Stimulated activated naive CD8-positive, alpha-beta T cell treated with anti-CD3 and anti-CD28 coated beads, Interleukin-15, Interleukin-2, amounts not matched to agents 100 ng/mL and 50 ng/mL, for 24 hours (primary cell): ENCODE data around the gene IL1B.
"Not testable (repeated sequence)": the region's sequence is repeated elsewhere in the genome, so short reads cannot be mapped to it uniquely, and the experiment has no call there.

ENCODE experiments used
- H3K27ac Mint-ChIP-seq: one replicate; pipeline ENCODE4 v1.8.0; 2021; ENCODE audit warnings: mild to moderate bottlenecking, mixed read lengths
- H3K27me3 Mint-ChIP-seq: one replicate; pipeline ENCODE4 v1.8.0; 2021; ENCODE audit warnings: mixed read lengths
- H3K36me3 Mint-ChIP-seq: one replicate; pipeline ENCODE4 v1.8.0; 2021; ENCODE audit warnings: low read depth, mixed read lengths
- H3K4me1 Mint-ChIP-seq: one replicate; pipeline ENCODE4 v1.8.0; 2021; ENCODE audit warnings: low read depth, mixed read lengths
- H3K4me3 Mint-ChIP-seq: one replicate; pipeline ENCODE4 v1.8.0; 2021; ENCODE audit warnings: mild to moderate bottlenecking, mixed read lengths
- H3K9me3 Mint-ChIP-seq: one replicate; pipeline ENCODE4 v1.8.0; 2021; ENCODE audit warnings: mixed read lengths

Gene IL1B

DNA sequence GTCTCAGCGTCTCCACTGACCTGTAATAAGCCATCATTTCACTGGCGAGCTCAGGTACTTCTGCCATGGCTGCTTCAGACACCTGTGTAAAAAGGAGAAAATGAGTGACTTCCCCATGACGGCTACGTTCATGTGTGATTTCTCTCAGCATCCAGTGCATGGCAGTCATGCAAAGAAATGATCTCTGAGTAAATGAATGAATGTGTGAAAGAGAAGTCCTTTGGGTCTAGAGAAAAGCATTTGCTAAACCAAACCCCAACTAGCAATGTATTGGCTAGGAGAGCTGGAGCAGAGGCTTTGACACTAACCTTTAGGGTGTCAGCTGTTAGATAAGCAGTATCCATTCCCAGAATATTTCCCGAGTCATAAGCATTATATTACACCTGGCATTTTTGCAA, 417 bp downstream of the IL1B start:
- H3K9me3 Mint-ChIP-seq, result no peaks in the 10 kb centered on the region
- H3K4me1 Mint-ChIP-seq, result peaks cover 11% of the 10 kb centered on the region
- H3K36me3 Mint-ChIP-seq, result no peaks in the 10 kb centered on the region
- H3K27ac Mint-ChIP-seq, result no peak overlapping the region
- peaks cover 31% of the 10 kb centered on the region for H3K27me3 Mint-ChIP-seq
- H3K4me3 Mint-ChIP-seq, result no peak overlapping the region

DNA sequence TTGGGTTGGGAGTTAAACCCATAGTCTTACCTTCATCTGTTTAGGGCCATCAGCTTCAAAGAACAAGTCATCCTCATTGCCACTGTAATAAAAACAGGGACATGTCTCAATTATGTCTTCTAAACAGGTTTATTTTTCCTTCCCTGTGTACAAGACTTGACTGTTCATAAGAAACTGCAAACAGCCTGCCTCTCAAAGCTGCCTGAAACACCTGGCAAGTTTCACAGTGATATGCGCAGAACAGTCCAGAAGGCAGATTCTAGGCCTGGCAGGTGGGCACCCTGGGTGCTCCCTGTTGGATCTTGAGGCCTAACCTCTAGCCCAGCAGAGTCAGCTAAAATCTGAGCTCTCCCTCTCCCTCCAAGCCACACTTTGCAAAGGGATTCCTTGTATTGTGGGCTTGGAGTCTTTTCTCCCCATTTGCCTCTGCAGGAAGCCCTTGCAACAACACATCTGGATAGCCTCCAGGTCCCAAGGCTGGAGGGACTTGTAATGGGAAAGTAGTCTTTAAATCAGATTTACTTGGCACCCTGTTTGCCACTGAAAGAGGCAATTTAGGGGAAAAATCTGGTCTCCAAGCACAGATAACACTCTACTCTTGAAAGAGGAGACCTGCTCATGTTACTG, 930 bp downstream of the IL1B start:
- Mint-ChIP-seq H3K27me3 (peaks cover 29% of the 10 kb centered on the region), H3K9me3 (no peaks in the 10 kb centered on the region), H3K4me3 (no peak overlapping the region), H3K4me1 (peaks cover 10% of the 10 kb centered on the region), H3K27ac (no peak overlapping the region), H3K36me3 (no peaks in the 10 kb centered on the region)

DNA sequence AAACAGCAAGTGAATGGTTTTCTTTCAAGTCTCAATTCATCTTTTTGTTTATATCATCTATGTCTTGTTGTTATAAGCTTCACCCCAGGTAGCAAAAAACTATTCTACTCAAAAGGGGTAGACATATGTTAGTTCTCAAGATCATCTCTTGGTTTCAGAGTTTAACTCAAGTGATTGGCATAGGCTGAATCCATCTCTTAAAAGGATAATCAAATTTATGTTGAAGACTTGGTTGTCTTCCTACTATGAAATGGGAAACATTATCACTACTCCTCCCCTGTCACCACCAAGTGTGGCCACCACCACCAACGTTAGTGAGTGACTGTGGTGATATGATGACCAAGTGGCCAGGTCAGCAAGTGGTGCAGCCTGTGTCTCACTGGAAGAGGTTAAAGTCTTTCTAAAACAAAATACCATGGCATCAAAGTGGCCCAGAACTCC, 1.5 kb downstream of the IL1B start:
- Mint-ChIP-seq H3K4me1 (peaks cover 10% of the 10 kb centered on the region), H3K9me3 (no peaks in the 10 kb centered on the region), H3K27me3 (peaks cover 34% of the 10 kb centered on the region), H3K36me3 (no peaks in the 10 kb centered on the region), H3K4me3 (no peak overlapping the region), H3K27ac (no peak overlapping the region)

DNA sequence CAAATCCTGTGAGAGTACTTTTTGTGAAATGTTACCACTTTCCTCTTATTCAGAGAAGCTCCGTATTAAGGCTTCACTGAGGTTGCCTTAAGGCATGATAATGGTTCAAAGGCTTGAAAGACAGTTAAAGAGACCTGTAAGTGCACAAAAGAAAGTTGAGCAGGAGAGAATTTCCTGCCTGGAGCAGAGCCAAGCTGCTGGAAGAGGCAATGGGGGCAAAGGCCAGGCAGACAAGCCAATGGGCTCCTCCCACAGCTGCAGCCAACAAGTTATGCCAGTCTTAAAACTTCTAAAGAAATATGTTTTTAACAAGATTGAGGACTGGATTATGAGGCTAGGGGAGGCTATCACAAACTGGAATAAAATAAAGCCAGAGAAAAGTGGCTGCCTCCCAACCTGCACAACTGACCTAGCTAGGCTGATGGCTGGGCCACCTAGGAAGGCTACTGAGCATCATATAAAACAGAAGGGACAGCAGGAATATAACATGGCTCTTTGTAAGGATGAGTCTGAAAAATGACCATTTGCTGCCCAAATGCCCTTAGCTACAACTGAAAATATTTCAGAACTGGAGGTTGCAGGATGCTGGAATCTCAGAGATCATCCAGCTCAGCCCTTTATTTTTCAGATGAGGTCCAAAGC, 2.1 kb downstream of the IL1B start:
- no peaks in the 10 kb centered on the region for H3K9me3 Mint-ChIP-seq
- no peak overlapping the region for H3K4me3 Mint-ChIP-seq
- peaks cover 10% of the 10 kb centered on the region for H3K4me1 Mint-ChIP-seq
- H3K27me3 Mint-ChIP-seq, result peaks cover 34% of the 10 kb centered on the region
- H3K27ac Mint-ChIP-seq, result no peak overlapping the region
- no peaks in the 10 kb centered on the region for H3K36me3 Mint-ChIP-seq

DNA sequence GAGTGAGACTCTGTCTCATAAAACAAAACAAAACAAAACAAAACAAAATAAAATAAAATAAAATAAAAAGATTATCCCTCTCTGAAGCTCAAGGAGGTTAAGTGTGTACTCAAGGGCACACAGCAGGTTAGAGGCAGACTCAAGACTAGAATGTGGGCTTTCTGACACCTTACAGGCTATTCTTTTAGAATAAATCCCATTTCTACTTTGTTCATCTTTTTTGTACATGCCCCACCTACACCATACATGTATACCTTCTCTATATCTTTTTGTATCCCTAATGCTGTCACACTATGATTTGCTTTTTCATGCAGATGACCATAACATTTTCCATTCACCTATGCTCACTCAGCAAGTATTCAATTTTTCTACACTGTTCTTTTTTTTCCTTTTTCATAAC, 2.6 kb downstream of the IL1B start:
- H3K4me1 Mint-ChIP-seq, result peaks cover 10% of the 10 kb centered on the region
- H3K9me3 Mint-ChIP-seq, result no peaks in the 10 kb centered on the region
- no peak overlapping the region for H3K4me3 Mint-ChIP-seq
- no peak overlapping the region for H3K27ac Mint-ChIP-seq
- H3K27me3 Mint-ChIP-seq, result peaks cover 35% of the 10 kb centered on the region
- no peaks in the 10 kb centered on the region for H3K36me3 Mint-ChIP-seq

DNA sequence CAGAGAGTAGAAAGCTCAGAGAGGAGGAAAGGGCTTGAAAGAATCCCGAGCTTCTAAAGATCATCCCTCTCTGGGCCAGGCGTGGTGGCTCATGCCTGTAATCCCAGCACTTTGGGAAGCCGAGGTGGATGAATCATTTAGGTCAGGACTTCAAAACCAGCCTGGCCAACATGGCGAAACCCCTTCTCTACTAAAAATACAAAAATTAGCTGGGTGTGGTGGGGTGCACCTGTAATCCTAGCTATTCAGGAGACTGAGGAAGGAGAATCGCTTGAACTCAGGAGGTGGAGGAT, 3.0 kb downstream of the IL1B start:
- H3K27me3 Mint-ChIP-seq, result peaks cover 32% of the 10 kb centered on the region
- not testable (repeated sequence) for H3K27ac Mint-ChIP-seq, H3K9me3 Mint-ChIP-seq, H3K4me3 Mint-ChIP-seq, H3K4me1 Mint-ChIP-seq, H3K36me3 Mint-ChIP-seq

DNA sequence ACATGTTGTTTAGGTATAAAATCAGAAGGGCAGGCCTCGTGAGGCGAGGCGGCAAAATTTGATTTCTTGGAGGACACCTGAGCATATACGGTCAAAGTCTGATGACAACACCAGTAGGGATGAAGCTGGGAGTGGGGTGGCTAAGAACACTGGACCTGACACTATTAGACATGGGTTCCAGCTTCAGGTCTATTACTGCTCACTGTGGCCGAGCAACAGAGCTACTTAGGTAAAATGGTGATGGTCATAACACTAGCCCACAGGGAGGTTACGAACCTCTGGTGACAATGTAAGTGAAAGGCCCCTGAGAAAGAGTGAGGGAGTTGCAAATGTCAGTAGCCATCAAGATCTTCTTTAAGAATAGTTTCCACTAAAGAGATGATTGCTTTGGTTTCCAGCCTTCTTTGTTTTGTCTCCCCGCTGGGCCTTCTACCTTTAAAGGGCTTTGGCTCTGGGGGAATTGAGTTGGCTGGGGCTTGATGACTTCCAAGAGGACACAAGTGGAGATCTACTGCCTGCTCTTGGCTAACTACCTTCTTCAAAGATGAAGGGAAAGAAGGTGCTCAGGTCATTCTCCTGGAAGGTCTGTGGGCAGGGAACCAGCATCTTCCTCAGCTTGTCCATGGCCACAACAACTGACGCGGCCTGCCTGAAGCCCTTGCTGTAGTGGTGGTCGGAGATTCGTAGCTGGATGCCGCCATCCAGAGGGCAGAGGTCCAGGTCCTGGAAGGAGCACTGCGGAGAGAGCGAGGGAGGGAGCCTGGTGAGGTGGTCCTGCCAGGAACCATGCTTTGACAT, 3.5 kb downstream of the IL1B start:
- Mint-ChIP-seq H3K27me3 (peaks cover 26% of the 10 kb centered on the region), H3K36me3 (no peaks in the 10 kb centered on the region), H3K4me1 (peaks cover 10% of the 10 kb centered on the region), H3K9me3 (no peaks in the 10 kb centered on the region), H3K4me3 (no peak overlapping the region), H3K27ac (no peak overlapping the region)

DNA sequence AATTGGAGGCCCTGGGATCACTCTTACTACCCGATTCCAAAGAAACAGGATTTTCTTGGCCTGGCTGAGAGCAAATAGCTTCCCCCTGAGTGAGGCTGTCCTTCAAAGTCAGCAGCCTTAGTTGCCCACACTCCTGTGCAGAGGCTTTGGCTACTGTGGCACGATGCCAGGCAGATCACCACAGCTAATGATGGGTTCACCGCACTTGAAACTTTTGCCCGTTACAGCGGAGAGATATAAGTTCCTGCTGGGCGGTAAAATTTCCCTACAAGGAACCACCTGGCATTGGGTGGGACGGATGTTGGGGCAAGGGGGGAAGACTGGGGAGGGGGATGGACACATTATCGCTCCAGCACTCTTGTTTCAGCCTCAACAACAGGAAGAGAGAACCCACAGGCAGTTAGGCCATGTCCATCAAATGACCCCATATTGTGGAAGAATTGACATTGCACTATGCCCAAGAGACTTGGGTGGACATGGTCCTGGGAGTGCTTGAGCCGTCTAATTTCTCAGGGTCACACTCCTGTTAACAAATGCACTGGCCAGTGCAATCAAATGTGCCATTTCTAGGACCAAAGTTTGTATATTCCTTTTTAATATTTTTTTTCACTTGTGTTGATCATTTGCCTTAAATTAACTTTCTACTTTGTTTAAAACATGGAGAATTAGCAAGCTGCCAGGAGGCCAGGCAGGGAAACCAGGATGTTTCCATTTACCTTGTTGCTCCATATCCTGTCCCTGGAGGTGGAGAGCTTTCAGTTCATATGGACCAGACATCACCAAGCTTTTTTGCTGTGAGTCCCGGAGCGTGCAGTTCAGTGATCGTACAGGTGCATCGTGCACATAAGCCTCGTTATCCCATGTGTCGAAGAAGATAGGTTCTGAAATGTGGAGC, 4.4 kb downstream of the IL1B start:
- no peaks in the 10 kb centered on the region for H3K9me3 Mint-ChIP-seq
- peaks cover 26% of the 10 kb centered on the region for H3K27me3 Mint-ChIP-seq
- H3K4me3 Mint-ChIP-seq, result no peak overlapping the region
- no peaks in the 10 kb centered on the region for H3K36me3 Mint-ChIP-seq
- peaks cover 10% of the 10 kb centered on the region for H3K4me1 Mint-ChIP-seq
- H3K27ac Mint-ChIP-seq, result no peak overlapping the region

DNA sequence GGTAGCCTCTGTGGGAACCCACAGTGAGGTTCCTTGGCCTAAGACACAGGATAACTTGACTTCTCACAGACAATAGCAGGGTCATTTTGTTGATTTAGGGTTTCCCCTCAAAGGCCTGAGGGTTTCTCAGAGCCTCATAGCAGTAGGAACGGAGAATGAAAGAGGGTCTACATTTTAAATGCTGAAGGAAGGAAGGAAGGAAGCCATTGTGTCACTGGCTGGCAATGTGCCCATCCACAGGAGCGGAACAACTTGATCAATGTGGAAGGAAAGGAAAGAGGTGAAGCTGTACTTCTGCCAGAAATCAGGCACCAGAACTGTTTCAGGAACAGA, 5.1 kb downstream of the IL1B start:
- Mint-ChIP-seq H3K9me3 (no peaks in the 10 kb centered on the region), H3K27ac (no peak overlapping the region), H3K4me1 (peaks cover 7% of the 10 kb centered on the region), H3K4me3 (no peak overlapping the region), H3K36me3 (no peaks in the 10 kb centered on the region), H3K27me3 (peaks cover 19% of the 10 kb centered on the region)

DNA sequence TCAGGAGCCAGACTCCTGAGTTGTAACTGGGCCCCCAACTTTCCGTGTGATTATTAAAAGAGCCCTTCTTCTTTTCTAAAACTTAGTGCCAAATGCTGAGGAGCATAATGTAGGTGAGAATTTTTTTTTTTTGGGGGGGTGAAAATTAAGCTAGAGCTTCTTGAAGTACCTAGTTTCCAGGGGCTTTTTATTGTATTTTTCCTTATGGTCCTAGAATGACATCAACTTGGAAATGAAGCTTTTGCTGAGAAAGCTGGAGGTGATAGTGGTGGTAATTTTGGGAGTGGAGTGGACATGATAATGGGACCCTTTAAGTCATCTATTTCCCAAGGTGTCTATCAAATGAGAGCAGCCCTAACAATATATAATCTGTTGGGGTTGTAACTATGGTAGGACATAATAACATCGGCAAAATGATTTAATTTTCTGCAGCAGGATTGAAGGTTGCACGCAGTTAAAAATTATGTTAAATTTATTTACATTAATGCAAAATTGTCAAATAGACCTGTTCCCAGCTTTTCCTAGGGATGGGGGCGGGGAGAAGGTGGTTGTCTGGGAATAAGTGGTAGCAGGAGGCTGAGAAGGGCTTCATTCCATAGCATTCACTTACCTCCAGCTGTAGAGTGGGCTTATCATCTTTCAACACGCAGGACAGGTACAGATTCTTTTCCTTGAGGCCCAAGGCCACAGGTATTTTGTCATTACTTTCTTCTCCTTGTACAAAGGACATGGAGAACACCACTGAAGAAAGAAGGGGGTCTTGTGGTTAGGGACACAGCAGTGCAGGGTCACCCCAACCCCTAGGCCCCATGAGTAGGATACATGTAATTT, 5.7 kb downstream of the IL1B start:
- no peak overlapping the region for H3K27ac Mint-ChIP-seq
- no peaks in the 10 kb centered on the region for H3K9me3 Mint-ChIP-seq
- peaks cover 16% of the 10 kb centered on the region for H3K27me3 Mint-ChIP-seq
- no peaks in the 10 kb centered on the region for H3K36me3 Mint-ChIP-seq
- peaks cover 5% of the 10 kb centered on the region for H3K4me1 Mint-ChIP-seq
- no peak overlapping the region for H3K4me3 Mint-ChIP-seq

DNA sequence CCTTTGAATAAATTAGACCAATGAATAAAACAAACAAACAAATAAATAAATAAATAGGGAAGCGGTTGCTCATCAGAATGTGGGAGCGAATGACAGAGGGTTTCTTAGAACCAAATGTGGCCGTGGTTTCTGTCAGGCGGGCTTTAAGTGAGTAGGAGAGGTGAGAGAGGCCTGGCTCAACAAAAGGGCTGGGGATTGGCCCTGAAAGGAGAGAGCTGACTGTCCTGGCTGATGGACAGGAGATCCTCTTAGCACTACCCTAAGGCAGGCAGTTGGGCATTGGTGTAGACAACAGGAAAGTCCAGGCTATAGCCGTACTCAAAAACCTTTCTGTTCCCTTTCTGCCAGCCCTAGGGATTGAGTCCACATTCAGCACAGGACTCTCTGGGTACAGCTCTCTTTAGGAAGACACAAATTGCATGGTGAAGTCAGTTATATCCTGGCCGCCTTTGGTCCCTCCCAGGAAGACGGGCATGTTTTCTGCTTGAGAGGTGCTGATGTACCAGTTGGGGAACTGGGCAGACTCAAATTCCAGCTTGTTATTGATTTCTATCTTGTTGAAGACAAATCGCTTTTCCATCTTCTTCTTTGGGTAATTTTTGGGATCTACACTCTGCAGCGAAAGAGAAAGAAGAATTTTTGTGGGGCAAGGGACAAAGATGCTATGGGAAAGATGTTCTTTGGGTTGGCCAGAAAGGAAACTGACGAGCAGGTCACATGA, 6.5 kb downstream of the IL1B start:
- Mint-ChIP-seq H3K27me3 (peaks cover 16% of the 10 kb centered on the region), H3K36me3 (no peaks in the 10 kb centered on the region), H3K27ac (no peak overlapping the region), H3K9me3 (no peaks in the 10 kb centered on the region), H3K4me3 (no peak overlapping the region), H3K4me1 (peaks cover 10% of the 10 kb centered on the region)

DNA sequence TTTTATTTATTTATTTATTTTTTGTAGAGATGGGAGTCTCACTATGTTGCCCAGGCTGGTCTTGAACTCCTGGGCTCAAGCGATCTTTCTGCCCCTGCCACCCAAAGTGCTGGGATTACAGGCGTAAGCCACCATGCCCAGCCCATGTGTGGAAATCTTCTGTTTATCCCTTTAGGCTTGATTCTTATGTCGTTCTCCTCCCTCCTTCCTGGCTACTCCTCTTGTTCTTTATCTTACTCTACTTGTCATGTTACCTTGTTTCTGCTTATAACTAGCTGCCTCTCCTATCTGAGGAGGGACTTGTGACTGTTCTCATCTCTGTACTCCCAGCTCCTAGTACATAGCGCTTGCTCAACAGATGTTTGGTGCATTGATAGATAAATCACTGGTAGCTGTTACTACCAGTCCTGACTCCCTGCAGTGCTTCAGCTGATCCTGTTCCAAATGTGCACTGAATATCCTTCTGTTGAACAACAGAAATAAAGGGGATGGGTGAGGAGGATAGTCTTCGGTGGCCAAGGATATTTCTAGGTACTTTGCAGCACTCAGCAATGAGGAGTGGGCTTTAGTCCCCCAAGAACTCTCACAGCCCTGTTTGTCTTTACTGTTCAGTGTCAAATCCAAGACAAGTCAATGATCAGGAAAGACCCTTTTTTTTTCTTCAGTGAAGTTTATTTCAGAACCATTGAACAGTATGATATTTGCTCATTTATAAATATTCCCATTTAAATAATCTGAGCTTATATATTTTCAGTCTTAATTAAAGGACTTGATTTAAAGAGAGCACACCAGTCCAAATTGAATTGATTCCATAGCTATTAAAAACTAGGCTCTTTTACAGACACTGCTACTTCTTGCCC, 7.2 kb downstream of the IL1B start:
- no peak overlapping the region for H3K27ac Mint-ChIP-seq
- no peaks in the 10 kb centered on the region for H3K9me3 Mint-ChIP-seq
- H3K27me3 Mint-ChIP-seq, result peaks cover 16% of the 10 kb centered on the region
- H3K4me1 Mint-ChIP-seq, result peaks cover 13% of the 10 kb centered on the region
- no peaks in the 10 kb centered on the region for H3K36me3 Mint-ChIP-seq
- no peak overlapping the region for H3K4me3 Mint-ChIP-seq

DNA sequence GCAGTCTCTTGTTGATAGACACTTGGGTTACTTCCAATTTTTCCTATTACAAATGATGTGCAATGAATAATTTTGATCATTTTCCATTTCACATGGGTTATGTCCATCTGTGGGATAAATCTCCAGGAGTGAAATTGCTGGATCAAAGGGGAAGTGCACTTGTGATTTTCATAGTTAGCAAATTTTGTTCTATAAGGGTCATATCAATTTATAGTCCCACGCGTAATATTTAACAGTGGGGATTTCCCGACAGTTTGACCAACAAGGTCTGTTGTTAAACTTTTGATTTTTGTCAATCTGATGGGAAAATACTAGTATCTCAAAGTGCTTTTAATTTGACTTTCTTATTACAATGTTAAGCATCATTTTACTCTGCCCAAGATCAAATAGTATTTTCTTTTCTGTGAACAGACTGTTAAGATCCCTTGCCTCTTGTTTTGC, 8.3 kb downstream of the IL1B start:
- peaks cover 15% of the 10 kb centered on the region for H3K4me1 Mint-ChIP-seq
- no peak overlapping the region for H3K4me3 Mint-ChIP-seq
- no peaks in the 10 kb centered on the region for H3K9me3 Mint-ChIP-seq
- H3K27ac Mint-ChIP-seq, result no peak overlapping the region
- H3K36me3 Mint-ChIP-seq, result no peaks in the 10 kb centered on the region
- peaks cover 16% of the 10 kb centered on the region for H3K27me3 Mint-ChIP-seq
